Inferior parietal cortex (tissue), 1 donor: ENCODE measurements around the gene HDAC4.

ENCODE experiments used
- DNase-seq: peaks from one replicate; pipeline ENCODE4 v3.0.0-alpha.2; 2016; ENCODE audit errors: extremely low spot score

Gene HDAC4

DNA sequence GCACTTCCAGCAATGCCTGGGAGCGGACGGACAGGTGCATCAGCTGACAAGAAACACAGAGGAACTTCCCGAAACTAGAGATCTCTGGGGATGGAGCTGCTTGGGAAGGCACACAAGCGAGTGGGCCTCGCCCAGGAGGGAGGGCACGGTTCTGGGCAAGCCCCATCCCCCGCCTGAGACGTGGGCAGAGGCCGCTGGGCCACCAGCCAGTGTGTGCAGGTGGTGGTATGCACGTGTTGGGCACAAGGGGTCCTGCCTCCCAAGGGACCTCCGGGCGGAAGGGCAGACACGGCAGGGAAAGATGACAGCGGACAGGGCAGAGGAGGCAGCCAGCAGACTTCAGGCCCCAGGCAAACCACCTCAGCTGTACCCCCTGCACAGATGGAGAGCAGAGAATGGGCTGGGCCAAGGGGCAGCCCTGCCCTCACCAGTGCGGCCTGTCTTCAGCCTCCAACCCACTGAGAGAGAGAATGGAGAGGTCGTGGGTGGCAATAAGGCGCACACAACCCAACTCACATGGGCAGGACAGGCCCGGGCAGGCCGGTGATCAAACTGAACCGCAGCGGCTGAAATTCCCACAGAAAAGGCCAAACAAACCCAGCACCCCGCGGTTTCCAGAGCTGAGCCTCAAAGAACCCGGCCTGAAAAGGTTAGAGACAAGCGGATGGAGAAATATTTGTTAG is 51.2 kb downstream of the HDAC4 start:
- DNase-seq, result no peak

DNA sequence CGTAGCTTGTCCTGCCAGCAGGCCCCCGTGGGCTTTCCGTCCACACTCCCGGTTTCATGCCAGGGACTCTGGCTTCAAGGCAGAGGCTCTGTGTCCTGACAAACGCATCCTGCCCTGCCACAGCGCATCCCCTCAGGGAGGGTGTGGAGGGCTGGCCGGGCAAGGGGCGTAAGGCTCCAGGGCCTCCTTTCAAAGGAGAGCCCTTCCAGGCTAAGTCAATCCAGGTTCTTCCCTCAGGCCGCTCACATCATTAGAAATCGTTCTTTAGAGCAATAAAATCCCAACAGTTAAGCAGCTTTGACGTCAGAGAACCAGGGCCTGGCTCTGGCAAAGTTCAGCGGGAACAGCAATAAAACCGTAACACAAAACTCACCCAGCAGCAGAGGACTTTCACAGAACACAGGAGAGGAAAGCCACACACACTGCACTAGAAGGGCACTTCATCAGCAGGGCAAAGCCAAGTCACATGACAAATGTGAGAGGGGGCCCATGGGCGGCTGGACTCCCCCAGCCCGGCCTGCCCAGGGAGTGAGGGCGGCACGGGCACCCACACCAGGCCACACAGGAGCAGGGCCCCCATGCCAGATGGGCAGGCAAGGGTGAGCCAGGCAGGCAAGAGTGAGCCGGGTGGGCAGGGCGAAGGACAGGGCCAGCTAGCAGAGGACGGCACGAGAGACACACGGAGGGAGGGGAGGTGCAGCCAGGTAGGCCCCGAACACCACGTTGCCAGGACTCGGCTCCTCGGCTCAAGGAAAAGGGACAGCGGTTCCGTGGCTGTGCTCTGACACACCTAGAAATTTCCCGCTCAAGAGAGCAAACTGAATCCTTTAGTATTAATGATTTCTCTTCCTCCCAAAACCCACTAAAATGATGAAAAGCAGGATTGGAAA is 52.0 kb downstream of the HDAC4 start:
- no peak for DNase-seq

DNA sequence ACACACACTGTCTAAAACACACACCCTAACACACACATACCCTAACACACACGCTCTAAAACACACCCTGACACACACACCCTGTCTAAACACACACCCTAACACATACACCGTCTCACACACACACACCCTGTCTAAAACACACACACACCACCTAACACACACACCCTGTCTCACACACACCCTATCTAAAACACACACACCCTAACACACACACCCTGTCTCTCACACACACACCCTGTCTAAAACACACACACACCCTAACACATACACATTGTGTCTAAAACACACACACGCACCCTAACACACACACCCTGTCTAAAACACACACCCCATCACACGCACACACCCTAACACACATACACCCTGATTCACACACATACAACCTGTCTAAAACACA is 54.1 kb downstream of the HDAC4 start:
- no peak for DNase-seq

DNA sequence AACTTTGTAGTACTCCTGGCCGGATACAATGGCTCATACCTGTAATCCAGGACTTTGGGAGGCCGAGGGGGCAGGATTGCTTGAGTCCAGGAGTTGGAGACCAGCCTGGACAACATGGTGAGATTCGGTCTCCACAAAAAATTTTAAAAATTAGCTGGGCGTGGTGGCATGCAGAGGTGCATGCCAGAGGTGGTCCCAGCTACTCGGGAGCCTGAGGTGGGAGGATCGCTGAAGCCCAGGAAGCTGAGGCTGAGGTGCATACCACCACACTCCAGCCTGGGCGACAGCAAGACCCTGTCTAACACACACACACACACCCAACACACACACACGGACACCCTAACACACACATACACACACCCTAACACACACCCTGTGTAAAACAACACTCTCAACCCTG is 55.6 kb downstream of the HDAC4 start:
- no peak for DNase-seq

DNA sequence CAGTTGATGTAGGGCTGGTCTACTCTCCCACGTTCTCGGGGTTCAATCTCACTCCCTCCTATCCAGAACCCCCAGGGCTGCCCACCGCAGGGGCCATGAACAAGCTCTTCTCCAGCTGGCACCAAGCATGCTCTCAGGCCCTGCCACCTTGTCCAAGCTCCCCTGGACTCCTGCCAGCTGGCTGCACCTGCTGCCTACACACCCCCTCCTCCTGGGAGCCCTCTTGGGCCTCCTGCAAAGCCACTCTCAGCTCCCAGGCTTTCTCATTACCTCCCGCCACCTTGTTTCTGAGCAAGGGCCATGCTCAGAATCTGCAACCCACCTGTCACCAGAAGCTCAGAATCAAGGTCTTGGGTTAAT is 56.0 kb downstream of the HDAC4 start:
- no peak for DNase-seq

- no peak for DNase-seq
These were observed 56.6 kb downstream of the HDAC4 start for GRCh38 chr2:239343946-239344856.

- no peak for DNase-seq
These were observed 57.4 kb downstream of the HDAC4 start for GRCh38 chr2:239343460-239343859.

- DNase-seq, result no peak
These were observed 59.0 kb downstream of the HDAC4 start for GRCh38 chr2:239341840-239342239.

GRCh38 chr2:239341146-239341732 is 59.6 kb downstream of the HDAC4 start:
- no peak for DNase-seq

- no peak for DNase-seq
These were observed 60.9 kb downstream of the HDAC4 start for GRCh38 chr2:239339726-239340601.

DNA sequence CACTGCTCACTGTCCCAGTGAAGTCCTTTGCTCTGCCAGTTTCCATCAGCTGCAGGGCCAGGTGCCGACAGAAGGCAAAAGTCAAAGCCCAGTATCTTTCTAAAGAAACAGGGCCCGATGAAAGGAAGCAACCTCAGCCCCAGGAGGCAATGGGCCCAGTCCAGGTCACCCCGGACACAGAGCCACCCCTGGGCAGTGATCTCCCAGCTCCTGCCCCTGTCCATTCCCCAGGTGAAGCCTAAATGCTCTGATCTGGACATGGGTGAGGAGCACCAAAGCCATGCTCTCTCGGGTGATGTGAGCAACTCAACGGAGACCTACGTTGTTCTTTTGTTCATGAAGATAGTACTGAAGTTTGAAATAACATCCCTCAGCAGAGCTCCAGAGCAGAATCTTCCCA is 61.6 kb downstream of the HDAC4 start:
- DNase-seq, result no peak

GRCh38 chr2:239337877-239338484 is 62.8 kb downstream of the HDAC4 start:
- DNase-seq, result no peak

GRCh38 chr2:239337122-239337876 is 63.5 kb downstream of the HDAC4 start:
- no peak for DNase-seq

DNA sequence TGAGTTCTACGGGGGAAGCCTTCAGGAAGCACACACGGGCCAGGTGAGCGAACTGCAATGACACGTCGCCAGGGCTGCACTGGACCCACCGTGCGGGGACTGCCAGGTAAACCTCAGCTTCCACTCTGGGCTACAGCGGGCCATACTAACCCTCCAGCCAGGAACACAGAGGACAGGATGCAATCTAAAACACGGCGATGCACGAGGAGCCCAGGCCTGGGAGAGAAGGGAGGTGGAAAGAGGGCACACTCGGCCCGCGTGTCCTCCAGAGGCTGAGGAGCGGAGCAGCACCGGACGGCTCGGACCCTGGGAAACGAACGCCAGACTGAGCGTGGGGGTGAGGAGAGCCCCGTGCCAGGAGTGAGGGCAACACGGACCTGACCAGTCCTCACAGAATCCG is 69.3 kb downstream of the HDAC4 start:
- no peak for DNase-seq

DNA sequence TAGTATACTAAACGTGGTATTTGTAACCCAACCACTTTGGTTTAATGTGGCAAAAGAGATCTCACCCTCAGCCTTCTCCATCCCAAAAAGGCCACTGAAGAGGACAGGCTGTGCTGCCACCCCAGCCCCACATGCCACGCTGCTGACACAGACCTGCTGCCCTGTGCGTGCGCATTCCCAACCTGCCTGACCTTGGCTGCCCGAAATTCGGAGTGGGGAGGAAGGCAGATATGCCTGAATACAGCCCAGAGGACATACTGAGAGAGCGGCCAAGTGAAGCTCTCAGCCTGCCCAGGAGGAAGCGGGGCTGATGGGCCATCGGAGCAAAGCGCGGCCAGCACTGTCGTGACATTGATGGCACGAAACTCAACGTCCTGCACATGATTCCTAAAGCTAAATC is 70.0 kb downstream of the HDAC4 start:
- DNase-seq, result no peak

DNA sequence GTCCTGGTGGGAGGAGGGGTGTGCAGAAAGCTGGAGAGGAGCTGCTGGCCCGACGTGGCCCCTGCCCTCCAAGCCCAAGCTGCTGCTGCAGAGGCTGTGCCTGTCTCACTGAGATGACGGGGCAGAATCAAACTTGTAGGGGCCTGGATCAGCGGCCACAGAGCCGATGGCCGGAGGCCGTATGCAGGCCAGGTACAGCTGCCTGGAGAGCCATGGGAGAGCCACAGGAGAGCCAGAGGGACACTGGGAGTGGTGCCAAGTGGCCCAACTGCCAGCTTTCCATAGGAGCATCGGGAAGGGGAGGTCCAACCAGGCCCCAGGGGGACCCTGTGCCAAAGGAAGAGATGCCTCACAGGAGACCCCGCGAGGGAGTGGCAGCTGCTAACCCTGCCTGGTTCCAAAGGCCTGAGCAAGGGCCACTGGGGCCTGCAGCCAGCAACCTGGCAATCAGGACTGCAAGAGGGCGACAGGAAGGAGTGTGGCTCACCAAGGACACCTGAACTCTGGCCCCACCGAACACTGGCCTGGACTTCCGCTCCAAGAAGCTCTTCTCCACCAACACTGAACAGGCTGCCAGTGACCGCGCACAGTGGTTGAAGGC is 70.7 kb downstream of the HDAC4 start:
- no peak for DNase-seq

GRCh38 chr2:239329284-239329971 is 71.4 kb downstream of the HDAC4 start:
- DNase-seq, result no peak

- no peak for DNase-seq
These were observed 72.2 kb downstream of the HDAC4 start for GRCh38 chr2:239328351-239329191.
